T-cell (primary cell): ENCODE data around the gene MTCH2. TPM values are rescaled to one million over a fixed set of nuclear protein-coding genes. Genes with fewer than 3 reads are reported as not detected.

Source experiments
- ATAC-seq, 4 experiments: fragments of 200-7000 bp in 3 of 4; fragments of 150-1000 bp in 1 of 4; cut with Tn5 transposase; replicated peaks in 1 of 4; 1 replicate in 3 of 4; 2 replicates in 1 of 4; pipeline ENCODE4 v1.10.0; 2021; ENCODE audit warnings: moderate library complexity in 3 of 4, mild to moderate bottlenecking in 2 of 4, moderate number of reproducible peaks in 1 of 4
- CTCF ChIA-PET, 2 donors: fragments of 300-600 bp; sonication (Branson Sonifier 250); formaldehyde crosslinking; loops; one replicate each; lab custom pipeline; 2022; ENCODE audit warnings: antibody characterized with exemption in 2 of 2; lab: Charles Lee
- POLR2A ChIA-PET, 2 donors: fragments of 300-600 bp; sonication (Branson Sonifier 250); formaldehyde crosslinking; loops; one replicate each; lab custom pipeline; 2022; ENCODE audit warnings: antibody characterized with exemption in 2 of 2; lab: Charles Lee
- DNase-seq, 35 experiments: peaks; one replicate each; pipeline versions ENCODE4 v3.0.0 to v3.0.0-alpha.2; 2013 to 2023
- H3K27ac ChIP-seq: one replicate; pipeline ENCODE4 v1.5.1; 2013; ENCODE audit warnings: low read length
- H3K27me3 ChIP-seq, 2 experiments: replicated peaks in 1 of 2; 1 replicate in 1 of 2; 2 replicates in 1 of 2; pipeline versions ENCODE4 v1.6.1 to v1.7.0; 2013; ENCODE audit warnings: low read length in 1 of 2, mixed read lengths in 1 of 2; ENCODE audit not compliant: control insufficient read depth in 2 of 2, insufficient read depth in 2 of 2; ENCODE audit errors: extremely low read depth in 1 of 2
- H3K36me3 ChIP-seq, 2 donors: 1 replicate in 1 of 2; 2 replicates in 1 of 2; pipeline versions ENCODE4 v1.6.1 to v1.7.0; 2013; ENCODE audit warnings: low read length in 1 of 2; ENCODE audit not compliant: control insufficient read depth in 2 of 2, insufficient read depth in 1 of 2; ENCODE audit errors: extremely low read depth in 1 of 2
- H3K4me1 ChIP-seq, 2 experiments: 1 replicate in 1 of 2; 2 replicates in 1 of 2; pipeline versions ENCODE4 v1.6.1 to v1.7.0; 2013; ENCODE audit warnings: low read length in 2 of 2, mixed read lengths in 1 of 2; ENCODE audit not compliant: insufficient read depth in 2 of 2, control insufficient read depth in 1 of 2; ENCODE audit errors: extremely low read depth in 1 of 2
- H3K4me3 ChIP-seq, 2 donors: 1 replicate in 1 of 2; 2 replicates in 1 of 2; pipeline versions ENCODE4 v1.5.1 to v1.7.0; 2013; ENCODE audit warnings: mild to moderate bottlenecking in 2 of 2, low read length in 1 of 2, moderate library complexity in 1 of 2; ENCODE audit not compliant: control insufficient read depth in 1 of 2; ENCODE audit errors: extremely low read depth in 1 of 2
- H3K9me3 ChIP-seq: 2 replicates; pipeline ENCODE4 v1.7.0; 2013
- H3K27ac Mint-ChIP-seq, 2 donors: one replicate each; pipeline ENCODE4 v1.8.0; 2020 to 2021; ENCODE audit warnings: mild to moderate bottlenecking in 2 of 2, mixed read lengths in 2 of 2
- H3K27me3 Mint-ChIP-seq, 2 donors: one replicate each; pipeline ENCODE4 v1.8.0; 2021 to 2022; ENCODE audit warnings: mixed read lengths in 2 of 2
- H3K36me3 Mint-ChIP-seq: one replicate; pipeline ENCODE4 v1.8.0; 2021; ENCODE audit warnings: mixed read lengths
- H3K4me1 Mint-ChIP-seq, 3 donors: one replicate each; pipeline ENCODE4 v1.8.0; 2020 to 2022; ENCODE audit warnings: mixed read lengths in 3 of 3, mild to moderate bottlenecking in 1 of 3
- H3K4me3 Mint-ChIP-seq, 3 donors: one replicate each; pipeline ENCODE4 v1.8.0; 2020 to 2022; ENCODE audit warnings: mild to moderate bottlenecking in 3 of 3, mixed read lengths in 3 of 3, moderate library complexity in 3 of 3
- H3K9me3 Mint-ChIP-seq, 3 donors: one replicate each; pipeline ENCODE4 v1.8.0; 2020 to 2022; ENCODE audit warnings: mixed read lengths in 3 of 3
- WGBS: methylation state at CpG from one replicate; pipeline ENCODE4 v1.1.5; 2013; ENCODE audit warnings: missing lambda C conversion rate; ENCODE audit not compliant: insufficient coverage; 5-methylcytosine and 5-hydroxymethylcytosine counted together
- total RNA-seq, 35 experiments: library from RNA in 6 of 35; stranded (reverse) in 6 of 35; fragments of 120-200 nt in 1 of 35; gene quantifications; one replicate each; pipeline versions ENCODE4 v1.2.1 to v1.2.4 and lab custom pipeline; 2013 to 2026

MTCH2 gene
- total RNA-seq, 5 donors from 2014 or later (not counting 1 experiment from before 2014, with no cell fraction given) = 20.4 to 32.1 (median 26.7) TPM

GRCh38 chr11:47587039-47587716 is 55.2 kb downstream of the MTCH2 start:
- Mint-ChIP-seq H3K9me3 (no peaks in the 10 kb centered on the region), H3K27ac (no peak overlapping the region), H3K4me3 (no peak overlapping the region), H3K36me3 (peaks cover 19% of the 10 kb centered on the region), H3K4me1 (peaks cover 0 to 2% (median 2%) of the 10 kb centered on the region in 3 donors), H3K27me3 (peaks cover 0 to under 1% of the 10 kb centered on the region in 2 donors)
- DNase-seq (no peak), ATAC-seq (no peak)
- Histone ChIP-seq H3K9me3 (no peaks in the 10 kb centered on the region), H3K27me3 (peaks cover 0 to 8% of the 10 kb centered on the region in 2 experiments), H3K36me3 (peaks cover 20 to 28% of the 10 kb centered on the region in 2 donors), H3K27ac (no peak overlapping the region), H3K4me1 (peaks cover 0 to 4% of the 10 kb centered on the region in 2 experiments), H3K4me3 (no peak overlapping the region)
- WGBS = 53% methylated on average over 3 of the region's 6 CpGs
- ChIA-PET POLR2A (no interaction called here), CTCF (no interaction called here)

DNA sequence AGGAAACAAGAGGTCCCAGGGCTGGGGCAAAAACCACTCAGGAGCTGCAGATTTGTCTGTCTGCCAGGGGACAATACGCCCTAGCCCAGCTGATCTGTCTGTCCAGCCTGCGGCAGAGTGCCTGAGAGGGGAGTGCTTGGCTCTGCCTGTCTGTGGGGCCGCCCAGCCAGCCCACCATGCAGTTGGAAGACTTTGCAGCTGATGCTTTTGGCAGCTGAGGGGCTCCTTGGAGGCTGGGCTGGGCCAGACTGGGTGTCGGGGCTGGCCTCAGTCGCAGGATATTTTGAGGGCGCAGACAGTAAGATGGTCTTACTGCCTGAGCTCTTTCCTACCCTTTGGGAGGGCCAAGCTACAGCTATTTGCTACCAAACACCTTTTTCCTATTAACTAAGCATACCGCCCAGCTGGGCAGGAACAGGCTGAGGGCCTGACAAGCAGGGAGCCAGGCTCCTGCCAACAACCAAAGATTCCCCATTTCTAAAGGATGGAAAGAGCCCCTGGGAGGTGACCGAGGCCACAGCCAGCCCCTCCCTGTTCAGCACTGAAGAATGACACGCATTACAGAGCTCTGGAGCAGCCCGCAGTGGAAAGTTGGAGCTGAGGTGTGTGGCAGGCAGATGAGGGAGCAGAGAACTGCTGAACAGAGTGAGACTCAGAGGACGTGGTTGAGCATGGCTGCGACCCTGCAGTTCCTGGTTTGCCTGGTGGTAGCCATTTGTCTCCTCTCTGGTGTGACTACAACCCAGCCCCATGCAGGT is 56.1 kb downstream of the MTCH2 start, which contains the start of gene FAM180B:
TSS of gene FAM180B (plus strand) at position 581 of the 758 bp plus-strand sequence. CDS start at position 672, 91 bp downstream.
- no peak for DNase-seq
- Histone ChIP-seq H3K27ac (no peak within 1 kb of the TSS), H3K4me1 (no peaks in the 10 kb centered on the region), H3K9me3 (no peaks in the 10 kb centered on the region), H3K27me3 (no peaks in the 10 kb centered on the region), H3K4me3 (no peak within 1 kb of the TSS), H3K36me3 (peaks cover 20 to 37% of the 10 kb centered on the region in 2 donors)
- H3K27ac Mint-ChIP-seq = no peak within 1 kb of the TSS
- no peak within 1 kb of the TSS for H3K4me3 Mint-ChIP-seq
- POLR2A ChIA-PET = interaction anchor here in 1 of 2 donors (0.5 kb wide), 1 partner anchor 180 kb away, joined by 3 read pairs; no protein-coding TSS in a partner anchor
- H3K36me3 Mint-ChIP-seq = peaks cover 27% of the 10 kb centered on the region
- no peaks in the 10 kb centered on the region for H3K27me3 Mint-ChIP-seq
- CTCF ChIA-PET = interaction anchor here in 1 of 2 donors (0.5 kb wide), 1 partner anchor 270 kb away, joined by 3 read pairs; no protein-coding TSS in a partner anchor
- no peaks in the 10 kb centered on the region for H3K9me3 Mint-ChIP-seq
- peaks cover 0 to 6% (median 1%) of the 10 kb centered on the region in 3 donors for H3K4me1 Mint-ChIP-seq
- 91% methylated on average over 11 of the region's 12 CpGs for WGBS
- no peak for ATAC-seq

DNA sequence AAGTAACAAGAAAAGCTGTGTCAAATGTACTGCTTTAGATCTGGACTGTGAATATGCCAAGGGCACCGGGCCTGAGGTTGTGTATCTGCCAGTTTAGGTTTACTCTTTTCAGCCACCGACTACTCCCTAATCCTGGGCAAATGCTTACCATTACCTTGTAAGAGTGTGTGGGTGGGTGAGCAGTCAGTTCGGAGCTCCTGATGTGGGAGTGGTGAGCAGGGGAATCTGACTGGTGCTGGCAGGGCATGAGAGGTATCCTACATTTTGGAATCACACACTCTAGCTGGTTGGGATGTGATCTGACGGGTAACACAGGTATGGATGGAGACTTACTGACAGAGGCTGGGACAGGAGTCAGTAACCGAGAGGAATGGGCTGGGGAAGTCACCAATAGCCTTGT is 58.5 kb downstream of the MTCH2 start:
- H3K9me3 ChIP-seq = no peaks in the 10 kb centered on the region
- Mint-ChIP-seq H3K9me3 (no peaks in the 10 kb centered on the region), H3K36me3 (peaks cover 29% of the 10 kb centered on the region), H3K4me3 (no peak overlapping the region), H3K27me3 (no peaks in the 10 kb centered on the region), H3K27ac (no peak overlapping the region), H3K4me1 (peaks cover 9 to 21% (median 20%) of the 10 kb centered on the region in 3 donors)
- H3K36me3 ChIP-seq = peaks cover 20 to 47% of the 10 kb centered on the region in 2 donors
- no peak overlapping the region for H3K4me3 ChIP-seq
- ChIA-PET POLR2A (no interaction called here), CTCF (interaction anchor here in 1 of 2 donors (0.6 kb wide), 1 partner anchor 210 kb away, joined by 3 read pairs; no protein-coding TSS in a partner anchor)
- H3K27ac ChIP-seq = no peak overlapping the region
- WGBS = 93% methylated on average over 3 of the region's 5 CpGs
- H3K4me1 ChIP-seq = peaks cover 7 to 14% of the 10 kb centered on the region in 2 experiments
- DNase-seq = no peak
- ATAC-seq = no peak
- H3K27me3 ChIP-seq = no peaks in the 10 kb centered on the region

GRCh38 chr11:47578524-47579494 is 63.5 kb downstream of the MTCH2 start, which contains the start of the genes KBTBD4 and NDUFS3:
KBTBD4 (minus strand) TSS chr11:47578970; CDS start chr11:47578951, 19 bp downstream.
NDUFS3 (plus strand) TSS chr11:47579074; CDS start chr11:47579092, 18 bp downstream.
- Histone ChIP-seq H3K27me3 (no peaks in the 10 kb centered on the region), H3K36me3 (peaks cover 11 to 47% of the 10 kb centered on the region in 2 donors), H3K27ac (peak within 1 kb of the TSS; percentile 77), H3K4me3 (peak within 1 kb of the TSS; percentile 78 to 84), H3K4me1 (peaks cover 20 to 36% of the 10 kb centered on the region in 2 experiments), H3K9me3 (no peaks in the 10 kb centered on the region)
- DNase-seq = peak; percentile 70 to 95 (median 83)
- peaks cover 38 to 45% (median 44%) of the 10 kb centered on the region in 3 donors for H3K4me1 Mint-ChIP-seq
- ChIA-PET CTCF (interaction anchor here in 1 of 2 donors (0.6 to 2.5 kb wide), 5 partner anchors 12 to 94 kb away, joined by 3 to 11 read pairs (median 4); no protein-coding TSS in a partner anchor), POLR2A (interaction anchor here (0.5 to 1.0 kb wide), 12 partner anchors 10 to 310 kb away, joined by 3 to 10 read pairs (median 5); partner anchors contain the start of gene PTPMT1 (in 1 of the 2))
- H3K36me3 Mint-ChIP-seq = peaks cover 32% of the 10 kb centered on the region
- no peaks in the 10 kb centered on the region for H3K9me3 Mint-ChIP-seq
- under 1% methylated on average over 59 of the region's 72 CpGs for WGBS
- no peaks in the 10 kb centered on the region for H3K27me3 Mint-ChIP-seq
- H3K4me3 Mint-ChIP-seq = peak within 1 kb of the TSS; percentile 87 to 100 (median 100)
- peak within 1 kb of the TSS; percentile 95 to 100 for H3K27ac Mint-ChIP-seq
- peak; percentile 92 to 95 (median 94) for ATAC-seq

- H3K27me3 Mint-ChIP-seq = no peaks in the 10 kb centered on the region
- Histone ChIP-seq H3K36me3 (peaks cover 8 to 48% of the 10 kb centered on the region in 2 donors), H3K27ac (peak overlapping the region; percentile 77), H3K4me1 (peaks cover 20 to 36% of the 10 kb centered on the region in 2 experiments), H3K27me3 (no peaks in the 10 kb centered on the region), H3K9me3 (no peaks in the 10 kb centered on the region), H3K4me3 (no peak overlapping the region)
- ATAC-seq (no peak), DNase-seq (no peak)
- CTCF ChIA-PET = interaction anchor here (0.6 to 1.0 kb wide), 2 partner anchors 24 to 93 kb away, joined by 5 read pairs; partner anchors contain the start of gene CELF1 (in 1 of the 2)
- H3K27ac Mint-ChIP-seq = peak overlapping the region; percentile 66 to 69
- POLR2A ChIA-PET = interaction anchor here (0.5 to 1.2 kb wide), 4 partner anchors 13 to 144 kb away, joined by 4 to 6 read pairs (median 4); partner anchors contain the start of gene PTPMT1 (in 1 of the 2)
- peaks cover 43 to 52% (median 48%) of the 10 kb centered on the region in 3 donors for H3K4me1 Mint-ChIP-seq
- no peaks in the 10 kb centered on the region for H3K9me3 Mint-ChIP-seq
- peak overlapping the region; percentile 87 to 100 (median 100) for H3K4me3 Mint-ChIP-seq
- WGBS = 78% methylated on average over 10 of the region's 13 CpGs
- peaks cover 31% of the 10 kb centered on the region for H3K36me3 Mint-ChIP-seq
These were observed 64.8 kb downstream of the MTCH2 start for GRCh38 chr11:47577460-47578041.
